LHCN-M2 (cell line): ENCODE data around the gene MAP3K12. TPM values are rescaled to one million over a fixed set of nuclear protein-coding genes. Genes with fewer than 3 reads are reported as not detected.

ENCODE experiments used
- DNase-seq: peaks from one replicate; pipeline ENCODE4 v3.0.0-alpha.2; 2012; ENCODE audit warnings: low read depth
- total RNA-seq: library from RNA; depleted of rRNA; stranded (reverse); fragments of >200 nt; gene quantifications from 2 replicates; pipeline ENCODE4 v1.2.3, GENCODE V29; 2014

The MAP3K12 gene
- total RNA-seq, 1 experiment from 2014 or later = 38.6 TPM

DNA sequence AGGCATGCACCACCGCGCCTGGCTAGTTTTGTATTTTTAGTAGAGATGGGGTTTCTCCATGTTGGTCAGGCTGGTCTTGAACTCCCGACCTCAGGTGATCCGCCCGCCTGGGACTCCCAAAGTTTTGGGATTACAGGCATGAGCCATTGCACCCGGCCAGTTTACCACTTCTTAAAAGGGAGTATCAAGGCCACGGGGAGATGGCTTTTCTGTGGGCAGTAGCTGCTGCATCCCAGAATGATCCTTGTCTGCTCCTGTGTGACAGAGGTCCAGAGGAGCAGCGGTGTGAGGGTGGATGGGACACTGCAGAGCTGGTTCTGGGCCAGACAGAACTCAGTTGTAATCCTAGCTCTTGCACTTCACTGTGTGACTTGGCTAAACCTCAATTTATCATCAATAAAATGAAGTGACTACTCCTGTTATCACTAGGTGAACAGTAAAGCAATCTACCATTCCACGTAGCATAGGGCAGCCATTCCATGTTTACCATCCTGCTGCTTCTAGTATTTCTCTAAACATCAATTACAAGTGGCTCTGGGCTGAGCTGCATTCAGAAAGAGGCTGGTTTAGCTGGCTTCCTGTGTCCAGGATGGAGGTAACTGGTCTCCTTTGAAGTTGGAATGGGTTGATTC is 11.0 kb upstream of the MAP3K12 start:
- DNase-seq = no peak

GRCh38 chr12:53508534-53509170 is 9.4 kb upstream of the MAP3K12 start:
- peak; percentile 71 for DNase-seq

- DNase-seq = no peak
These were observed 8.3 kb upstream of the MAP3K12 start for GRCh38 chr12:53507603-53507885.

GRCh38 chr12:53506881-53507602 is 7.8 kb upstream of the MAP3K12 start, which contains the start of gene NPFF:
NPFF (minus strand) TSS chr12:53507484; CDS start chr12:53507474, 10 bp downstream.
- DNase-seq = no peak

DNA sequence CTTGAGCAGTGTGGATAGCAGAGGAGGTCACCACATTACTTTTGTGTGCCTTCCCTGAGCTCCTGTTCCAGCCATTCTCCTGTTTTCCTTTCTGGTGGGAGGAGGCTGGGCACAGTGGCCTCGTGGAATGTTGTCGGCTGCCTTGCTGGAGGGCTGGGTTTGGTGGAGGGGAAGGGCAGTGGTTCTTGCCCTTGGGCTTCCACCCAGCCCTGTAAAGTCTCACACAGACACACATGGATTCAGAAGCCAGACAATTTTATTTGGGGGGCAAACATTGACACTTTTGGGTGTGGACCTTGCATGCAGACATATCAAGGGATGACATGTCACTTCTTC is 7.2 kb upstream of the MAP3K12 start:
- no peak for DNase-seq

DNA sequence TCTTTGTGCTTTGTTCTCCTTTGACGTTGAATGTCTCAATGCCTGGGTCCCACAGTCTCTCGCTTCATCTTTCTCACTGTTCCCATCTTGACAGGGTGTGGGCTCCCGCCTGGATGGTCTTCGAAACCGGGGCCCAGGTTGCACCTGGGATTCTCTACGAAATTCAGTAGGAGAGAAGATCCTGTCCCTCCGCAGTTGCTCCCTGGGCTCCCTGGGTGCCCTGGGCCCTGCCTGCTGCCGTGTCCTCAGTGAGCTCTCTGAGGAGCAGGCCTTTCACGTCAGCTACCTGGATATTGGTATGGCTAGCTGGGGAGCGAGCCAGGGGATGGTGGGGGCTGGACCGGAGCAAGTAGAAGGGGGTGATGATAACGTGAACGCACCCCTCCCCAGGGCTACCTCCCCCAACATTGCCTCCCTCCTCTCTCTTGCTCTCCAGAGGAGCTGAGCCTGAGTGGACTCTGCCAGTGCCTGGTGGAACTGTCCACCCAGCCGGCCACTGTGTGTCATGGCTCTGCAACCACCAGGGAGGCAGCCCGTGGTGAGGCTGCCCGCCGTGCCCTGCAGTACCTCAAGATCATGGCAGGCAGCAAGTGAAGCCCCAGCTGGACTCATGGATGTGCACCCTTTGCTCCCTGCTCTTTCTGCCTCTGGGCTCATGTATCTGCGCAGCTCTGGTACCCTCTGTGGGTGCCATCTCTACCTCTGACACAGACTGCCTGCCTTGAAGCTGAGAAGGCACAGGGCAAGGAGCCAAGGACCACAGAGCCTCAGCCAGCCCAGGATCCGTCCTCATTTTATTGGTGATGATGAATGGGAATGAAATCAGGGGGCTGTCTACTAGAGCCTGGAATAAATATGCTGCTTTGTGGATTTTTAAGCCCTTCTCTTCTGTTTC is 6.5 kb upstream of the MAP3K12 start:
- DNase-seq = peak; percentile 44

DNA sequence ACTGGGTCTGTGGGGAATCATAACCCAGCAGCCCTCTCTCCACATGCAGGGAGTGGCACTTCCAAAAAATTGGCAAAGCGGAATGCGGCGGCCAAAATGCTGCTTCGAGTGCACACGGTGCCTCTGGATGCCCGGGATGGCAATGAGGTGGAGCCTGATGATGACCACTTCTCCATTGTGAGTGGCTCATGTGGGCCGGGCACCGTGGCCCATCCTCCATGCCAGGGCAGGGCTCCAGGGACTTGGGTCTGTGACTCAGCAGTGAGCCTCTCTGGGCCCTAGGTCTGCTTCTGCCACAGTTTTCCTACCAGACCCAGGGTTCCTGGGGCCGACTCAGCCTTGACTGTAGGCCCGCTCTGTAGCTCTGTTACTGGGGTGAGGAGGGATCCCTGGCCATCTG is 5.8 kb upstream of the MAP3K12 start:
- peak; percentile 86 for DNase-seq

- DNase-seq = no peak
These were observed 5.0 kb upstream of the MAP3K12 start for GRCh38 chr12:53504004-53504920.

DNA sequence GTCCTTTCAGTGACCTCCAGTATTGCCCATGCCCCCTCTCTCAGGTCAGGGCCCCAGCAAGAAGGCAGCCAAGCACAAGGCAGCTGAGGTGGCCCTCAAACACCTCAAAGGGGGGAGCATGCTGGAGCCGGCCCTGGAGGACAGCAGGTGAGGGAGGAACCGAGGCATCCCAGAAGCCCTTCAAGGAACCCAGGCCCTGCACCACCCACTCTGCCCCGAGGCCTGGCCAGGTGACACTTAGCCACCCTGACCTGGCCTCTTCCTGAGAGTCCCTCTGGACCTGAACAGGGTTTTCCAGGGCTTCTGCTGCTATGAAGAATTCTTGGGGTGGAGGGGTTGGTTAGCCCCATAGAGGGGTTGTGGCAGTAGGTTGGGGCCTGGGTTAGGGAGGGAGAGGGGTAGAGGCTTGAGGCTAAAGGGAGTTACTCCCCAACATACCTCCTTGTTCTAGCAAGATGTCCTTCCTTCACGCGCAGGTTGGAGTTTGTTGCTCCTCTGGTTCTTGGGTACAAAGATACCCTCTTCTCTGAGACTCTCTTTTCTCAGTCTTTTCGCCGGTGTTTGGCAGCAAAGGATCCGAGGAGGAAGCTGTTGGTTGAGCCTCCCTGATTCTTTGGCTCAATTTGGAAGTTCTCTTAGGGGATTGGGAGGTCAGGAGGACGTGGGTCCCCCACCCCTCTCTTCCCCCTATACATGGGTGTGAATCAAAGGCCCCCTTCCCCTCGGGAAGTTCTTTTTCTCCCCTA is 3.9 kb upstream of the MAP3K12 start:
- no peak for DNase-seq

GRCh38 chr12:53502331-53502730 is 3.1 kb upstream of the MAP3K12 start:
- DNase-seq = no peak

DNA sequence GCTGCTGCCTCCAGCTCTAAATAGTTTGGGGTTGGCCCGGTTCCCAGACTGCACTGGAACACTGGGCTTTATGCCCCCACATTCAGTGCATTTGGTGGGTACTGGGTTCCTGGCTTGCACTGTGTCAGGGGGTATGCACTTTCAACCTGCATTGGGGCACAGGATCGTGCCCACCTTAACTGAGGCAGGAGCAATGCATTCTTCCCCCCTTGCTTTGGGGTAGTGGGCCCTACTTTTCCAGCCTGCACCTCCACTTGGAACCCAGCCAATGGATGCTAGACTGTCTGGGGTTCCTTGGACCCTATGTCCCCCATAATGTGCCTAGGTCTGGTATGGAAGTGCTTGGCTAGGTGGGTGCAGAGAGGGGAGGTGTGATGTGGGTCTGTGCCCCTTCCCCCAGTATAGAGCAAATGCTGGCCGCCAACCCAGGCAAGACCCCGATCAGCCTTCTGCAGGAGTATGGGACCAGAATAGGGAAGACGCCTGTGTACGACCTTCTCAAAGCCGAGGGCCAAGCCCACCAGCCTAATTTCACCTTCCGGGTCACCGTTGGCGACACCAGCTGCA is 2.4 kb upstream of the MAP3K12 start:
- DNase-seq = no peak

- DNase-seq = peak; percentile 100
These were observed 1.7 kb upstream of the MAP3K12 start, which contains the start of gene TARBP2 for GRCh38 chr12:53500776-53501614. TARBP2 (plus strand) TSS chr12:53501283; CDS start chr12:53501409, 126 bp downstream.

- peak; percentile 65 for DNase-seq
These were observed 1.0 kb upstream of the MAP3K12 start for GRCh38 chr12:53500142-53500775.

DNA sequence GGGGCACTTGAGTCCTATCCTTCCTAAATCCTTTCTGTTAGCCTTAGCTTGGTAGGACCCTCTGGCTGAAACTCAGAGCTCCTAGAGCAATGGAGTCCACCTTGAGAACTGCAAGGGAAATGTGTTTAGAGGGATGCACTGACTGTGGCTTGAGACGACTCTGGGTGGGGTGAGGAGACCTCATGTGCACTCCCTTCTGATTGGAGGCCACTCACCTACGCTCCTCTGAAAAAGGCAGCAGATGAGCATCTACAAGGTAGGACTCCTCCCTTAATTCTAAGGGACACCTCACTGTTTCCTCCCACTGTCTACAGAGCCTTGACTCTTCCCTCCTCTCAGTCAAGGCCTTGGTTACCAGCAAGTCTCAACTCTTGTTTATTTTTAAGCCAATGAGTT is 1.0 kb downstream of the MAP3K12 start:
- DNase-seq = no peak

DNA sequence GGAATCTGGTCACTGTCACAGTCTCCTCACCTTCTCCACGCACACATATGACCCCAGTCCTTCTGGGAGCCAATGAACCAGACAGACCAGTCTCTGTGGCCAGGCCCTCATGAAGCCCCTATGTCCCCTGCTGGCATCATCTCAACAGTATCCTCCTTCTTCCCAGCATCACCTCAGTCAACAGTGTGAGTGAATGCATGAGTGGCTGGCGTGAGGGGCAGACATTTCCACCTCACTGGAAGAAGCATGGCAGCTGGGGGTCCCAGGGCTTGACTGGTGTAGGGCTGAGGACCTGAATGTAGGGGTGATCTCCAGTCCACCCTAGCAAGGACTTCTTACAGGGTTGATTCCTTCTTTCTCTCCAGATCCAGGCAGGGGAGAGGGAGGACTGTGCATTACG is 1.8 kb downstream of the MAP3K12 start:
- no peak for DNase-seq

DNA sequence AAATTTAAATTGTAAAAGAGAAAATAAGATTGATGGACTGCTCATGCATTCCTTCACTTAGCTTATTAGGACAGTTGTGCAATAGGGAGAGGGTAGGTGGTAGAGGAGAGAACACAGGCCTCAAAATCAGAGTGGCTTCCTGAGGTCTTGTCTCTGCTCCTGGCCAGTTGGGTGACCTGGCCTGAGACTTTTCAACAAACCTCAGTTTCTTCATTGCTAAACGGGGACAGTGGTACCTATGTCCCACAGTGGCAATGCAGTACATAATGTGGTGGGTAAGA is 2.6 kb downstream of the MAP3K12 start:
- DNase-seq = no peak

DNA sequence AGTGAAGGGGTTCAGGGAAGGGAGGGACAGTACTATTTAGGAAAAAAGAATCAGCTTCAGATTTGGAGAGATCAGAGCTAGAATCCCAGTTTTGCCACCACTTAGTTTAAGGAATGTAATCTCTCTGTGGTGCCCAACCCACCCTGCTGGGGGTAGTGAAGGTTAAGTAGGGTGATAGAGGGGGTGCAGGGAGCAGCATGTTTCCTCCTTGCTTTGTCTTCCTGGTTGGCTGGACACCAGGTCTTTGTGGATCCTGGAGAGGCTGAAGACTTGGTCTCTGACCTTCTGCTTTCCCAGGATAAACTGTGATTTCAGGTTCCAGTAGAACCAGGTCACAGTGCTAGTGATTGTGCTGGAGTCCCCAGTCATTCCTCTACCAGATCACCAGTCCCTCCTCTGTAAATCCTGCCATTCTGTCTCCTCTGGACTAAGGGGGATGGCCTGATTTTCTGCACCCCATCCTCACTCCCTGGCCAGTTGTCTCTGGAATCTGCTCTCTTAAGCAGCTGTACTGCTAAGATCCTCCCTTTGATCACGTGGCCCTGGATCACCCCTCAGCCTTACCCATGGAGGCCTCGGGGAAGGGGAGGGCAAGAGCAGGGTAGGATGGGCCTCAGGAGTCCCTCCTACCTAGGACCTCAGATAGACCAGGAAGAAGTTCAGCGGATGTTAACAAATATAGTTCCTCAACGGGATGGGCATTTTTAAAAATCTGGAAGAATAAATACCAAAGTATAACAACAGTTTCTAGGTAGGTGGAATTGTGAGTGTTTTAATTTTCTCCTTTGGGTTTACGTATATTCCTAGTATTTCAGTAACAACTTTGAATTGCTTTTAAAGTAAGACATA is 3.1 kb downstream of the MAP3K12 start:
- DNase-seq = peak; percentile 90
